ENCODE results near the gene B3GNT4.
"Not testable (repeated sequence)": the region's sequence is repeated elsewhere in the genome, so short reads cannot be mapped to it uniquely, and the experiment has no call there.

B3GNT4 gene

DNA sequence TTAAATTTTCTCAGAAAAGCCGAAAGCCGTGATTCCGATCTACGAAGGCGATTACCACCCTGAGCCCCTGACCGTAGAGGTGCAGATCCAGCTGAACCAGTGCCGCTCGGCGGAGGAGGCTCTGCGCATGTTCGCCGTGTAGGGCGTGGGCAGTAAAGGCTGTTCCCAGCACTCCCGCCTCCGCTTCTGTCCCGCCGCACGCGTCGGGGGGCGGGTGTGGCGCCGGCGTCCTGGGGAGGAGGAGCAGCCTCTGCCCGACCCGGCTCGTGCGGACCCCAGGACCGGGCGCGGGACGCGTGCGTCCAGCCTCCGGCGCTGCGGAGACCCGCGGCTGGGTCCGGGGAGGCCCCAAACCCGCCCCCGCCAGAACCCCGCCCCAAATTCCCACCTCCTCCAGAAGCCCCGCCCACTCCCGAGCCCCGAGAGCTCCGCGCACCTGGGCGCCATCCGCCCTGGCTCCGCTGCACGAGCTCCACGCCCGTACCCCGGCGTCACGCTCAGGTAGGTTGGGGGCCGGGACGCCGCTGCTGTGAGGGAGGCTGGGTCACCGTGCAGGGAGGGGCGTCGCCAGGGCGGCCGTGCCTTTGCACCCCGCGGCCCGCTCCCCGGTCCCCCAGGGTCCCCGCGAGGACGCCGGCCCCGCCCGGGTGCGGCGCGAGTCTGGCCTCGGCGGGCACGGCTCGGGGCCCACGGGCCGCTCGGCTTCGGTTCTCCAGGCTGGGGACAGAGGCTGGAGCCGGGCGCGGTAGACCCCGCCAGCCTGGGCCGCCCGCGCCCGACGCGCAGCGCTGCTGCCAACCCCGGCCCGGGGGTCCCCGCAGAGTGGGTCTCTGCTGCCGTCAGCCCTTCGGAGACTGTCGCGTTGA is at the start of gene B3GNT4:
B3GNT4 (plus strand) TSS at position 409 of the 866 bp plus-strand sequence. CDS start 910 bp downstream, outside the sequence.
- peak; percentile 34 to 59 for DNase-seq

DNA sequence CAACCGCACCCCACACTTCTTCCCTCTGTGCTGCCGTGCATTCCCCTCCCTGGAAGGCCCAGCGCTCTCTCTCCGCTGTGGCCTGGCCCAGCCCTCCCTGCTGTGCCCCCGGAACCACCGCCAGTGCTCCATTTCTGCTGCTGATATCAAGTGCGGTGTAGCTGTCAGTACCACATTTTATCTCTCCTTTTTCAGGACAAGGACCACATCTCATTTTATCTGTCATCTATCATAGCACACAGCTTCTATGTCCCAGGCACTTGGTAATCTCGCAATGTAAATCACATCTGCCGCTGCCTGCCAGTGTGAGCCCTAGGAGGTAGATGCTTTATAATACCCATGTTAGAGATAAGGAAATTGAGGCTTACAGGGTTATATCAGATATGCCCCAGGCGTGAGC is 47.8 kb upstream of the B3GNT4 start:
- DNase-seq = no peak

DNA sequence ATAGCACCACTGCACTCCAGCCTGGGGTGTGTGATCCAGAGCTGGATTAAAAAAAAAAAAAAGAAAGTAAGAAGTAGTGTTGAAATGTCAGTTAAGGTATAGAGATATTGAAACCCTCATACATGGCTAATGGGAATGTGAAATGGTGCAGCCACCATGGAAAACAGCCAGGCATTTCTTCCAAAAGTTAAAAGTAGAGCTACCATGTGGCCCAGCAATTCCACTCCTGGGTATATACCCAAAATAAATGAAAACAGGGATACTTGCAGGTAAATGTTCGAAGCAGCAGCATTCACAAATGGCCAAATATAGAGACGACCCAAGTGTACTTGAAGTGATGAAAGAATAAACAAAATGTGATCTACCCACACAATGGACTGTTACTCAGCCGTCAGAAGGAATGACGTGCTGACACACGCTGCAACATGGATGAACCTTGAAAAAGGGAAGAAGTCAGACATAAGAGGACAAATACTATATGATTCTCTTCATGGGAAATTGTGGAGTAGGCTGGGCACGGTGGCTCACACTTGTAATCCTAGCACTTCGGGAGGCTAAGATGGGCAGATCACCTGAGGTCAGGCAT is 44.7 kb upstream of the B3GNT4 start:
- no peak for DNase-seq

DNA sequence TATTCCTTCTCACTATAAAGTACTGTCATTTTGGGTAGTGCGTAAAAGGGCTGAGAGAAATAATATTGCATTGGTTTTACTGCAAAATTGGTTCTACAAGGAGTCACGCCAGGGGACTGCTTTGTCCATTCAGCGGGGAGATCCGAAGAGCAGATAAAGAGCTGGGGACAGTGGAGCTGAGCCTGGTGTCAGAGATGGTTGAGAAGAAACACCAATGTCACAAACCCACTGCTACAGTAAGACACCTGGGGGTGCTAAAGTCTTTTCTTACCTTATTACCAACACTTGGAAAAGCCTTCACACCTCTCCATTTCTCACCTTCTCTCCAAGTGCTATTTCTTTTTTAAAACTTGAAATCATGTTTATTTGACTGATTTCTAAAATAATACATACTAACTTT is 43.6 kb upstream of the B3GNT4 start:
- no peak for DNase-seq

DNA sequence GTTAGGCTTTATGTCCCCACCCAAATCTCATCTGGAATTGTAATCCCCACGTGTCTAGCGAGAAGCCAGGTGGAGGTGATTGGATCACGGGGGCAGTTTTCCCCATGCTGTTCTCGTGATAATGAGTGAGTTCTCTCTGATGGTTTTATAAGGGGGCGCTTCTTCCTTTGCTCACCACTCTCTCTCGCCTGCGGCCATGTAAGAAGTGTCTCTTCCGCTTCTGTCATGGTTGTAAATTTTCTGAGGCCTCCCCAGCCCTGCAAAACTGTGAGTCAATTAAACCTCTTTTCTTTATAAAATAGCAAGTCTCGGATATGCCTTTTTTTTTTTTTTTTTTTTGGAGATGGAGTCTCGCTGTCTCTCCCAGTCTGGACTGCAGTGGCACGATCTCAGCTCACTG is 42.7 kb upstream of the B3GNT4 start:
- no peak for DNase-seq

DNA sequence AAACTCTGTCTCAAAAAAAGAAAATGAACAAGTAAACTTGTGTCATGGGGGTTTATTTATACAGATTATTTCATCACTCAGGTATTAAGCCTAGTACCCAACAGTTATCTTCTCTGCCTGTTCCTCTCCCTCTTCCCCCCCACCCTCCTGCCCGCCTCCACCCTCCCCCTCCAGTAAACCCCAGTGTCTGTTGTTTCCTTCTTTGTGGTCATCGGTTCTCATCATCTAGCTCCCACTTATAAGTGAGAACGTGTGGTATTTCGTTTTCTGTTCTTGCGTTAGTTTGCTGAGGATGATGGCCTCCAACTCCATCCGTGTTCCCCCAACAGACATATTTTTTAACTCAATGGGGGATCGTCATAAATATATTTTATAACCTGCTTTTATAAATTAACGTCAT is 41.8 kb upstream of the B3GNT4 start:
- no peak for DNase-seq

- DNase-seq = no peak
Observed at GRCh38 chr12:122162976-122163375, 40.5 kb upstream of the B3GNT4 start.

DNA sequence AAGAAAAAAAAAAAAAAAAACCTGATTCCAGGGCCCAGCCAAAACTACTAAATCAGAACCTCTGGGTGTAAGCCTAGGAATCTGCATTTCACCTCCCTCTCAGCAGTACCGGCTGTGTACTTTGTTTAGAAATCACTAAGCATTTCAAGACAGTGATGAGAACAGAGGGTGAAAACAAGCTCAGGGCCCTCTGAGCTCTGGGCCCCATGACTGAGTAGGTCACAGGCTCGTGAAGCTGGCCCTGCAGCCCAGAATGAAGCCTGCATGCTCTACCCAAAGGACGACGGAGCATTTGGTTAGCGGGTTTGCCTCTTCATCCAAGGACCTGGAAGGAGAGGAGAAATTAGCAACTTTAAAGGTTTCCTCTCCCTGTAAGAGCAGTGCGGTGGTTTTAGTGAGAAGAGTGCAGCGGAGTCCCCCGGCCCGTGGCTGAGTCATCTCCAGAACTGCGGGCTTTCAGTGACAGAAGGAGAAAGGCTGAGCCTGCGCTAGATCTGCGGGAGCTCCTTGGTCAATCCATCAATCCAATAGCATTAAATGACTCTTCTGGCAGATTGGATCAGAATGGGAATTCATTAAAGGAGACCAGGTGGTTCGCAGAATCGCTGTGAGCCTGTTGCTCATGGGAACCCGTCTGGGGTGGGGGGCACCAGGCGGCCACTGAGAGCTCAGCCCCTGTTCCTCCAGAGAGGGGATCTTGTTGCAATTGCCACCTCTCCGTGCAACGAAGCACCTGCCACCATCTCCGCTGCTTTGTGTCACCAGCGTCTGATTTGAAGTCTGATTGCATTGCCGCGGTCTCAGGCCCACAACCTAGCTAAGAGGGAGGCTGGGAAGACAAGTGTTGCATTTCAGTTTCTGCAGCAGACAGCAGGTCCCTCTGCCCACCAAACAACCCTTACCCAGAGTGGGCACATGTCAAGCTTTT is 36.8 kb upstream of the B3GNT4 start:
- DNase-seq = no peak

GRCh38 chr12:122167356-122167925 is 36.1 kb upstream of the B3GNT4 start:
- no peak for DNase-seq

GRCh38 chr12:122168492-122168891 is 35.0 kb upstream of the B3GNT4 start:
- DNase-seq = no peak

DNA sequence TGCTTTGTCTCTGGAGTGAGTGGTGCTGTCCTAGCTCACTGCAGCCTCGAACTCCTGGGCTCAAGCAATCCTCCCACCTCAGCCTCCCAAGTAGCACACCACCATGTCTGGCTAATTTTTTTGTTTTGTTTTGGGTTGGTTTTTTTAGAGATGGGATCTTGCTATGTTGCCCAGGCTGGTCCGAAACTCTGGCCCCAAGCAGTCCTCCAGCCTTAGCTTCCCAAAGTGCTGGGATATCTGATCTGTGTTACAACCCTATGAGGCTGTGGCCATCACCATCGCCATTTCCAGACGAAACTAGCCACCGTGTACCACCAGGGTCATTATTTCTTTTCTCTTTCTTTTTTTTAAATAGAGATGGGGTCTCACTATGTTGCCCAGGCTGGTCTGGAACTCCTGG is 32.1 kb upstream of the B3GNT4 start:
- no peak for DNase-seq

GRCh38 chr12:122172262-122172939 is 31.1 kb upstream of the B3GNT4 start:
- no peak for DNase-seq

DNA sequence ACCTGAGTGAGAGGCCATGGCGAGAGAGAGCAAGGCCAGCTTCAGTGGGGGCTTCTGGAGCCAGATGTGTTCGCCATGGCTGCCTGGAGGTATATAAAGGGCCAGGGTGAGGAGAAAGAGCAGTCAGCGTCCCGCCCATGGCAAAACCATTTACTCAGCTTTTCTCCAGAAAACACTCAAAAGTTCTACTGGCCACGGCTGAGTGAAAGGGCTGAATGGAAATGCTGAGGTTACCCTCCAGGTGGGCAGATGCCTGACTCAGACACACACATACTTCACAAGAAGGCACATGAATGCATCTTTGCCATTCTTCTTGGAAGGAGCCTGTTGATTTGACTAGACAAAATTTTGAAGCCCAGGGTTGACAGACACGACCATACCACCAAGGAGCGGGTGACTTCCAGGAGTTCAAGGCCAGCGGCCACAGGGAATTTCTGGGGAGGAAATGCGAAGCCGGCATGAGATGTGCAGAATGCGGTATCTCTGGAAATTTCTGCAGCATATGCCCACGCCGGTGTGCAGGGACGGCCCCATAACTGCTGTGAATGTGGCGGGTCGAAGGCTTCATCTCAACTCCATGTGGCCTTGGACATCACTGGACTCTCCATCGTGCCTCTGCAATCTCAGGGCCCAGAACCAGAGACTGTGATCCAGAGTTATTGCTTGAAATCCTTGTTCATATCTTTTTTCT is 29.2 kb upstream of the B3GNT4 start, which contains the start of gene IL31:
IL31 (minus strand) TSS at position 67 of the 691 bp plus-strand sequence; CDS start at position 18, 49 bp downstream.
- DNase-seq = no peak

- not testable (repeated sequence) for DNase-seq
Observed at GRCh38 chr12:122176473-122176872, 27.0 kb upstream of the B3GNT4 start.

DNA sequence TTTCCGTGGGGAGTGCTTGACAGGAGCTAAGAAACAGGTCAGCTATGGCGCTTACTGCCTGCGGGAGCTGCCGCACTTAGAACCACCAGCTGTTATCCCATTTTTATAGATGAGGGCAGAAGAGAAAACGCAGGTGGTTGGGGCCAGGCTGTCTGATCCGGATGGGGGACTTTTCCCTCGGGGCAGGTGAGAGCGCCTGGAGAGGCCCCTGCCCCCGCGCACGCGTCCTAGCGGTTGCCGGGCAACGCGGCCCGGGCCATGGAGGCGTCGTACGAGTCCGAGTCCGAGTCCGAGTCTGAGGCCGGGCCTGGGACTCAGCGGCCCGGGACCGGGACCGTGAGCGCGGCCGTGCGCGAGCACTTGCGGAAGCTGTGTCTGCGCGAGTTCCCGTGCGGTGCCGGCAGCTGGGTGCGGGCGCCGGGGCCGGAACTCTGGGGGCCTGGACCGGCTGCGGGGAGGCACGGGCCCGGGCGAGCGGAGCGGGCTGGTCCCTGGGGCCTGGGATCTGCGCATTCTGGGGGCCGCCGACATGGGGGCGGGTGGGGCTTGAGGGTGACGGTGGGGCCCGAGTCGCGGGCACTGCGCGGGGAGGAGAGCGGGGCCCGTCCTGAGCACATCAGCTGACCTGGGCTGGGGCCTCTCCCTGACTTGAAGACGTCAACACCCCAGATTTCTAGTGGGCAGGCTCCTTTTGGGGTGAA is 20.5 kb upstream of the B3GNT4 start, which contains the start of gene LRRC43:
LRRC43 (plus strand) TSS at position 237 of the 701 bp plus-strand sequence; CDS start at position 259, 22 bp downstream.
- no peak for DNase-seq

GRCh38 chr12:122183588-122183940 is 19.9 kb upstream of the B3GNT4 start:
- no peak for DNase-seq

- no peak for DNase-seq
Observed at GRCh38 chr12:122184517-122184916, 19.0 kb upstream of the B3GNT4 start.

GRCh38 chr12:122185079-122185478 is 18.4 kb upstream of the B3GNT4 start:
- no peak for DNase-seq

GRCh38 chr12:122185494-122186082 is 17.9 kb upstream of the B3GNT4 start:
- no peak for DNase-seq

GRCh38 chr12:122187466-122187865 is 16.0 kb upstream of the B3GNT4 start:
- DNase-seq = no peak

Measured in SW 1271 (cell line).